NCI-H1417 (cell line): ENCODE measurements around the gene DHRS13.
A peak's percentile ranks its signal among the peaks of the same experiment; 100 is the strongest.
"Not testable (repeated sequence)": the region's sequence is repeated elsewhere in the genome, so short reads cannot be mapped to it uniquely, and the experiment has no call there.

Source experiments
- DNase-seq, 3 experiments: peaks; one replicate each; lab custom pipeline; 2025; lab: John Stamatoyannopoulos, UW

Gene DHRS13

DNA sequence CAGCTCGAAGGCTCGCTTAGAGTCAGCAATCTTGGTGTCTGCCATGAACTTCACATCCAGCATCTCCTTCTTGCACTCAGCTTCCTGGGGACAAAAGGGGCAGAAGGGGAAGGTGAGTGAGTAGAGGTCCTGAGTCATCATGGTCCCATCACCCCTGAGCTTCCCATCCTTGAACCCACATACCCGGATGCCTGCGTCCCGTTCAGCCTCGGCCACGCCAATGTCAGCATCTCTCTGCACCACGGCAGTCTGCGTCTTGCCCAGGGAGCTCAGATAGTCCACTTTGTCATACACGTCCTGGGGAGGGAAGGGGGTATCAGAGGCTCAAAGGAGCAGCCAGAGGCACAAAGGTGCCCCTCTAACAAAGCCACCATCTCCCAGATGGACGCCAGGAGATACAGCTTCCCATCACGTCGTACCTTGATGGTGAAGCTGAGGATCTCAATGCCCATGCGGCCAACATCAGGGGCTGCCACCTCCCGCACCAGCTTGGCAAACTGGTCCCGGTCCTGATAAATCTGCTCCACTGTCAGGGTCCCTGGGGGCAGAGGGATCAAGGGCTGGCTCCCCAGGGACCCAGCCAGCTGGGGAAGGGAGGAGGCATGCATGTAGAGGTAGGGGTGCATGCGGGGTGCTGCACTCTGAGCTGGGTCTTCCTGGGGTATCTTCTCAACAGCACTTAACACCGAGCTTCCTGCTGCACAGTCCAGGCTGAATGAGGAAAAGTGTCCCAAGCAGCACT, 20.6 kb downstream of the DHRS13 start:
- no peak for DNase-seq

DNA sequence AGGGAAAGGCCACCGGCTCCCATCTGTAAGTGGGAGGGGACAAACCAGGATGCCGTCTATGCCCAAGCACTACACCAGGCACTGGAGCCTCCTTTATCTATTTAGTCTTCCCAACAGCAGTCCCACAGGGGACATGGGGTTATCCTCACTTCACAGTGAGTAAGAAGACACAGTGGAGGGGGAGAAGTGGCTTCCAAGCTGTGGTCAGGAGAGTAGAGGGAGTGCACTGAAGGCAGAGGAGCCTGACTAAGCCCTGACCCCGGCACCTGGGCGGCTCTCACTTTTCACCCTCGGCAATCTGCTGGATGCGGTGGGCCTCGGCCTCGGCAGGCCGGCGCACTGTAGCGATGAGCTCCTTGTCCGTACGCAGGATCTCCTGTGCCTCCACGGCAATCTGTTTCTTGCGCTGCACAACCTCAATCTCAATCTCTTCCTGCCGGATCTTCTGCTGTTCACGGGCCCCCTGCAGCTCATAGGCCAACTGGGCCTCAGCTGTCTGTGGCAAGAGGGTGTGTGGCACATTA, 21.3 kb downstream of the DHRS13 start:
- no peak for DNase-seq

DNA sequence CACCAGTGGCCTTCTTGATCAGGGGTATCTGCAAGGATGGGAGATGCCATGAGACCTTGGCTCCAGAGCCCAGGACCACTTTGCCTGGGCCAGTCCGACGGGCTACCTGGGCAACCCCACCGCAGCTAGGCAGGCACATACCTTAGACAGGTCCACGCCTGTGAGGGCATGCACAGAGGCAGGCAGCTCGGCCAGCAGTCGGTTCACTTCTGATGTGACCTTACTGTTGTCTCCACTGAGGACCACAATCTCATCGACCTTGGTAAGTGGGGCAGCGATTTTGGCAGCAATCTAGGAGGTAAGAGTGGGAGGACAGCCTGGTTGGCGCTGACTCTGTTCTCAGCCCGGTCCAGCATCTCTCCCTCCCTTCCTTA, 22.3 kb downstream of the DHRS13 start:
- DNase-seq = no peak

DNA sequence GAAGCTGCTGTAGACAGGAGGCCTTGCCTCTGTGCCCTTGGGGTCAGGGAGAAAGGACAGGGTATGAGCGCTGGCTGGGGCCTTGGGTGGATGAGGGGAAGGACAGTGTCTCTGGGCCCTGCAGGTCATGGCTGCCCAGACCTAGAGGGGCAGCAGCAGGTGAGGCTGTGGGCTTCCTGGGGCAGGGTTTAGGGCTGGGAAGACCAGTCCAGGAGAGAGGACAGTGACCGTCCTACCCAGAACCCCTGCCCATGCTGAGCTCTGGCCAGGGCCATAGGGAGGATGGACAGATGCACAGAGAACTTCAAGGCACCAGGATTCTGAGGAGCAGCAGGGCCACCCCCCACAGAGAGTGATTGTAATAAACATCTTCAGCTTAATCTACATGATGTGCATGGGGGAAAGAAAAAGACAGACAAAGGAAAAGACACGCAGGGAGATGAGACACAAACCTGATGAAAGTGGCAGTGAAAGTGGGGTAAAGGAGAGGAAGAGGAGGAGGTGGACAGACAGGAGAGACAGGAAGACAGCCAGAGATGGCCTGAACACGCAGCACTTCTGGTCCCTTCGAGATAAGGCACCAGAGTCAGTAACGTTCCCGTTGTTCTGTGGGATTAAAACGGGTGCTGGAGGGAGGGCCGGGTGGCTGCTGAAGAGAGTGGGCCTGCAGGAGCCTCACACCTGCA, 22.9 kb downstream of the DHRS13 start:
- no peak for DNase-seq

DNA sequence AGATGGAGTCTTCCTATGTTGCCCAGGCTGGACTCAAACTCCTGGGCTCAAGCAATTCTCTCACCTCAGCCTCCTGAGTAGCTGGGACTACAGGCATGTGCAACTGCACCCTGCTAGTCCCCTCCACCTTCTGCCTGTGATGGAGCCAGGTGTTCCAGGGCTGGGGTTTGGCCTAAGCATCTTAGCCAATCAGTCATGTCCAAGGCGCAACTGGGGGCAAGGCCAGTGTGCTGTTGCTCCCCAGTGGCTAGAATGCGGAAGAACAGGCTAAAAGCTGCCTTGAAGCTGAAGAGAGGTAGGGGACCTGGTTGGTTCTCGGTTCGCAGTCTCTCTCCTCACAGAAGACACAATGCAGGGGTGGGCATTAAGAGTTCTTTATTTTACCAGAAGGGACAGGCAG, 23.9 kb downstream of the DHRS13 start:
- DNase-seq = peak in 2 of 3 experiments; percentile 43 to 64

DNA sequence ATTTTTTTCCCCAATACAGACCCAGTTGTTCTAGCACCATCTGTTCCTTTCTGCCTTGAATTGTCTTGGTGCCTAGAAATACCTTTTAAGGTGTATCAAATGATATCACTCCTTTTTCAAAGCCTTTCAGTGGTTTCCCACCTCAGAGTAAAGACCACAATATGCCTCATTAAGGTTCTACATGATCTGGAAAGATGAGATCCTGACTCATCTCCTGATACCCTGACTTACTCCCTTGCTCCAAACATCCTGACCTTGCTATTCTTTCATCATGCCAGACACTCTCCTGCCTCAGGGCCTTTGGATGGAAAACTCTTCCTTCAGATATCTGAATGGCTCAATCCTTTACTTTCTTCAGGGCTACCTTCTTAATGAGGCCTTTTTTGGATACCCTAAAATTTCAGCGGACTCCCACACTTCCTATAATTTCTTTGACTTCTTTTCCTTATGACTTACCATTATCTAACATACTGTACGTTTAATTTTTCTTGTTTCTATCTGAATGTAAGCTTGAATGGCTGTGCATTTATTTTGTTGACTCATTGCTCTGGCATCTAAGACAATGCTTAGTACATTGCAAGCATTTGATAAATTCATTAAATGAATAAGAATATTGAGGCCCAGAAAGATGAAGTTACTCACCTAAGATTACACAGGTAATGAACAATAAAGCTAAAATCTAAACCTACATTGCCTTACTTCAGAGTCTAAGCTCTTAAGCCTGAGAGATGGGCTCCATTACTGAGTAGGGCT, 24.5 kb downstream of the DHRS13 start:
- DNase-seq = no peak

DNA sequence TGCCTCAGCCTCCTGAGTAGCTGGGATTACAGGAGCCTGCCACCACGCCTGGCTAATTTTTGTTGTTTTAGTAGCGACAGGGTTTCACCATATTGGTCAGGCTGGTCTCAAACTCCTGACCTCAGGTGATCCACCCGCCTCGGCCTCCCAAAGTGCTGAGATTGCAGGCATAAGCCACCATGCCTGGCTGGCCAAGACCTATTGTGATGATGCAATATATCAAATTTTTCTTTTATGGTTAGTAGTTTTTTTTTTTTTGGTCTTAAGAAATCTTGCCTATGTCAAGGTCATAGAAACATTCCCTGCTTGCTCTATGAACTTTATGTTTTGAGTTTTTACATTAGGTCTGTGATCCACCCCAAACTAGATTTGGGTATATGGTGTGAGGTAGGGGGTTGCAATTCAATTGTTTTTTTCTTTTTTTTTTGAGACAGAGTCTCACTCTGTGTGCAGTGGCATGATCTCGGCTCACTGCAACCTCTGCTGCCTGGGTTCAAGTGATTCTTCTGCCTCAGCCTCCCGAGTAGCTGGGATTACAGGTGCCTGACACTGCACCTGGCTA, 25.6 kb downstream of the DHRS13 start:
- not testable (repeated sequence) for DNase-seq

DNA sequence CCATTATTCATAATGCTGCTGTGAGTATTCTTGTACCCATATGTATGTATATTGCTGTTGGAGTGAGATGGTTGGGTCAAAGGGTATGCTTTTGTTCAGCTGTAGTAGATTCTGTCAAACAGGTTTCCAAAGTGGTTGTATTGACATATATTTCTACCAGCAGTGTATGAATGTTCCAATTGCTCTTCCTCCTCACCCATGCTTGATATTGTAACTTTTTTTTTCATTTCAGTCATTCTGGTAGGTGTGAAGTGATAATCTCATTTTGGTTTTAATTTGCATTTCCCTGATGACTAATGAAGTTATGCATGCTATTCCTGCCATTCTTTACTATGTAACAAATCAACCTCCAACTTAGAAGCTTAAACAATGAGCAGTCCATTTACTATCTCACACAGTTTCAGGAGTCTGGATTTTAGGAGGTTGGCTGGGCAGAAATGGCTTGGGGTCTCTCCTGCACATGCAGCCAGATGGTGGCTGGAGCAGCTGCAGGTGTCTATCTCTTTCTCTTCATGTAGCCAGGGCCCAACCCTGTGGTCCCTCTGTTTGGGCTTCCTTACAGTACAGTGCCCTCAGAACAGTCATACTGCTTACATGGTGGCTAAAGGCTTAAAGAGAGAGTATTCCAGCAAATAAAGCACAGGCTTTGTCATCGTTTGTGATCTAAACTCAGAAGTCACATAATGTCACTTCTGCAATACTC, 26.9 kb downstream of the DHRS13 start:
- no peak for DNase-seq

DNA sequence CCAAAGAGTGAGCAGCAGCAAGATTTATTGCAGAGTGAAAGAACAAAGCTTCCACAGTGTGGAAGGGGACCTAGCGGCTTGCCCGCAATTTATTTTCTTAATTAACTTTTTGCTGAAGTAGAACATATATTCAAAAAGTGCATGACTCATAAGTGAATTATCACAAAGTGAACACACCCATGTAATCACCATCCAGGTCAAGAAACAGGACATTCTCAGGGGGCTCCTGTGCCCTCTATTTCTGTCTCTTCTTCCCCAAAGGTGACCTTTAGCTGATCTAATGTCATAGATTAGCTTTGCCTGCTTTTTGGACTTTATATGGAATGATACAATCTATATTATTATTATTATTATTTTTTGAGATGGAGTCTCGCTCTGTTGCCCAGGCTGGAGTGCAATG, 28.1 kb downstream of the DHRS13 start:
- no peak for DNase-seq

DNA sequence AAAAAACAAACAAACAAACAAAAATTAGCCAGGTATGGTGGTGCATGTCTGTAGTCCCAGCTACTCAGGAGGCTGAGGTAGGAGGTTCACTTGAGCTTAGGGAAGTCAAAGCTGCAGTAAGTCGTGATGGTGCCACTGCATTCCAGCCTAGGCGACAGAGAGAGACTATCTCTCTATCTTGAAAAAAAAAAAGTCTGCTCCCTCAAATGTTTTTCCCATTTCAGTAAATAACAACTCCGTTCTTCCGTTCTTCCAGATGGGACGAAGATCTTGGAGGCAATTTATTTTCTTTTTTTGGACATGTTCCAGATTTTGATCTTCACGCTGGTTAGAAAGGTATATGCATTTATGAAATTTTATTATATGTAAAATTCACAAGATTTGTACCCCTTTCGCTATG, 29.0 kb downstream of the DHRS13 start:
- no peak for DNase-seq

DNA sequence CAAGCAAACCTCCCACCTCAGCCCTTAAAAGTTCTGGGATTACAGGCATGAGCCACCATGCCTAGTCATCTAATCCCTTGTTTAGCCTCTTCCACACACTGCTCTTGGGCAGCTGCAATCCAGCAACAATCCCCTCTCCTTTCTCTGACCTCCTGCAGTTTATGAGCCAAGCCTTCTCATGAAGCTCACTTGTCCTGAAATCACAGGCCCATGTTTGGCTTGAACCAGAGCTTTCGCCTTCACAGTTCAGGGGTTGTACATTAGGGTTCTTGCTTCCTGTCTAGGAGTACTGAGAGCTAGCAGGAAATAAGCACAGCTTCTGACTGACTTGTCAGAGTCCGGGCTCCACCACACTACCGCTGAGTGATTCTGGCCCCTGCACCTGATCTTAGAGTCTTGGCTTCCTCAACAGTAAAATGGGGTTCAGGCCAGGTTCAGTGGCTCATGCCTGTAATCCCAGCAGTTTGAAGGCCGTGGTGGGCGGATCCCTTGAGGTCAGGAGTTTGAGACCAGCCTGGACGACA, 31.8 kb downstream of the DHRS13 start:
- no peak for DNase-seq

DNA sequence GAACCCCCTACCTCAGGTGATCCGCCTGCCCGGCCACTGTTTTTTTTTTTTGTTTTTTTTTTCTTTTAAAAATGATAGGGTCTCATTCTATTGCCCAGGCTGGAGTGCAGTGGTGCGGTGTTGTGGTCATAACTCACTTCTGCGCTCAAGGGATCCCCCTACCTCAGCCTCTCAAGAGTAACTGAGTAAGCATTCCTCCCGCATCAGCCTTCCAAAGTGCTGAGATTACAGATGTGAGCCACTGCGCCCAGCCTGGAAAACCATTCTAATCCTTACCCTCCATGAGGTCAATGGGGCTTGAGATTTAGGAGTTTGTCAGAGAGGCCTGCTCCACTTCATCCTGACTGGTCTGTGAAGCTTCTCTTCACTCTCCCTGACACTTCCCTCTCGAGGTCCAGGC, 35.6 kb downstream of the DHRS13 start:
- DNase-seq = no peak

DNA sequence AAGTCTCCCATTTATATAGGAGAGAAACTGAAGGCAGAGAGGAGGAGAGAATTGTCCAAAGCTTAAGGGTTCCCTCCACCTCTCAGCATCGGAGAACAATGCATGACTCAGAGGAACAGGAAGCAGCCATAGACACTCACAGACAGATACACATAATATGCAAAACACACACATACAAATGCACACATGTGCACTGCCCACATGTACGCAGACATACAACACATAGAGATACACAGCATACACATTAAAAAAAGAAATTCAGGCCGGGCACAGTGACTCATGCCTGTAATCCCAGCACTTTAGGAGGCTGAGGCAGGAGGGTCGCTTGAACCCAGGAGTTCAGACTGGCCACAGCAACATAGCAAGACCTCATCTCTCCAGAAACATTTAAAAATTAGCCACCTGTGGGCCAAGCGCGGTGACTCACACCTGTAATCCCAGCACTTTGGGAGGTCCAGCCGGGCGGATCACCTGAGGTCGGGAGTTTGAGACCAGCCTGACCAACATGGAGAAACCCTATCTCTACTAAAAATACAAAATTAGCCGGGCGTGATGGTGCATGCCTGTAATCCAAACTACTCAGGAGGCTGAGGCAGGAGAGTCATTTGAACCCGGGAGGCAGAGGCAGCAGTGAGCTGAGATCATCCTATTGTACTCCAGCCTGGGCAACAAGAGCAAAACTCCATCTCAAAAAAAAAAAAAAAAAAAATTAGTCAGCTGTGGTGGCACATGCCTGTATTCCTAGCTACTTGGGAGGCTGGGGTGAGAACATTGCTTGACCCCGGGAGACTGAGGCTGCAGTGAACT, 36.7 kb downstream of the DHRS13 start:
- no peak for DNase-seq

DNA sequence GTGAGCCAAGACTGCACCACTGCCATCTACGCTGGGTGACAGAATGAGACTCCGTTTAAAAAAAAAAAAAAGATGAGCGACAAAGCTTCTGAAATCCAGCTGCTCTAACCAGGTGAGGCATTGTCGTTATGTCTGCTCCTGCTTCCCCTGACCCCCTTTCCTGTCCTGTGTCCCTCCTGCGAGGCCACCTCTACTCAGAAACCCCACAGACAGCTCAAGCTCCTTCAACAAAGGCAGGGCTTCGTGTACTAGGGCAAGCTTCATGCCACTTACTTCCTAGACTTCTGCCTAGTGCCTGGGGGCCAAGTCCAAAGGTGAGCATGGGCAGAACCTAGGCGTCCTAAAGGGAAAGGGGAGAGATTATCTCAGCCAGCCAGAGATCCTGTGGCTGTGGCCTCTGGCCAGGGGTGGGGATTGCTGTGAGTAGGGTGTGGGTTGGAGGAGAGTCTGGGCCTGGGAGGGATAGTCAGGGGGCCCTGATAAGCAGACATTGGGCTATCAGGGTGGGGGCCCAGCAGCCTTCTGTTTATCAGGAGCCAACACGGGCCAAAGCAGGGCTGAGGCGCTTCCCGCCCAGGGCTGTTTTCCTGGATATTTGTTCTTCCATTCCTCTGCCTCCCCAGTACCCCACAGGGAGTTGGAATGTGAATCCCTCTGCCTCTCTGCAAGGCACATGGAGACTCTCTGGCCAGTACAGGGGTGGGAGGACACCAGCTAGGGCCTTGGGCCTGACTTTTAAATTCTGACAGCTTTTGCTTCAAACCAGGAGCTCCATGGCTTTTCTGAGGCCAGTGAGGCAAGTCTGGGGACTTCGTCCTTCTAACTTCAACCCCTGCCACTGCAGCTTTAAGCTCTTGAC, 37.7 kb downstream of the DHRS13 start:
- no peak for DNase-seq

DNA sequence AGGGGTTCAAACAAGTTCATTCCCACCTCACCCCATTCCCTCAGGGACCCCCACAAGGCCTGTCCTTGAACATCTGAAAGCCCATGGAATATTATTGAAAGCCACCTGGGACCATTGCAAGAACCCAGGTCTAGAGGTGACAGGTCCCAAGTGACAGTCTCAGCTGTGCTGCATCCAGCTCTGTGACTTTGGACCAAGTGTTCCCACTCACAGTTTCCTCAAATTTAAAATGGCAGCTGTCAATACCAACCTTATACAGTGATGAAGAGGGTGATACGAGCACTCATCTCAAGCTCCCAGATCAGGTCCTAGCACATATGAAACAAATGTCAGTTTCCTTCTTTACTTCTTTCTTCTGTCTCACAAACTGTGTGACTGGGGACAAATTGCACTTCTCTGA, 38.9 kb downstream of the DHRS13 start:
- DNase-seq = no peak

DNA sequence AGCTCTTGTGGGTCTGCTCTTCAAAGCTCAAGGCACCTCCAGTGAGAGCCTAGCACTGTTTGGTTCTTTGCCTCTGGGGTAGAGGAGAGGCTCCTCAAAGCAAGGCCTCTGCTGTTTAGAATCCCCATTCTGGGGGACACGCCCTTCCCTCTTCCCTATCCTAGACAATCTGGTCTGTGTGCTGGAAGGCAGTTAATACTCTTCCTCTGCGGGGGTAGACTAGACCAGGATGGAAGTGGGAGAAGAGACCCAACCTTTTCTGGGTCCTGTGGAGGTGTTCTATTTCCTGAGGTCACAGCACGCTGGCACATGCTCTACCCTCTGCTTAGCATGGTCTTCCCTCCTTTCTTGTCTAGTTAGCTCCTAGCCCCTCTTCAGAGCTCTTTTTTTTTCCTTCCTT, 40.3 kb downstream of the DHRS13 start:
- no peak for DNase-seq

DNA sequence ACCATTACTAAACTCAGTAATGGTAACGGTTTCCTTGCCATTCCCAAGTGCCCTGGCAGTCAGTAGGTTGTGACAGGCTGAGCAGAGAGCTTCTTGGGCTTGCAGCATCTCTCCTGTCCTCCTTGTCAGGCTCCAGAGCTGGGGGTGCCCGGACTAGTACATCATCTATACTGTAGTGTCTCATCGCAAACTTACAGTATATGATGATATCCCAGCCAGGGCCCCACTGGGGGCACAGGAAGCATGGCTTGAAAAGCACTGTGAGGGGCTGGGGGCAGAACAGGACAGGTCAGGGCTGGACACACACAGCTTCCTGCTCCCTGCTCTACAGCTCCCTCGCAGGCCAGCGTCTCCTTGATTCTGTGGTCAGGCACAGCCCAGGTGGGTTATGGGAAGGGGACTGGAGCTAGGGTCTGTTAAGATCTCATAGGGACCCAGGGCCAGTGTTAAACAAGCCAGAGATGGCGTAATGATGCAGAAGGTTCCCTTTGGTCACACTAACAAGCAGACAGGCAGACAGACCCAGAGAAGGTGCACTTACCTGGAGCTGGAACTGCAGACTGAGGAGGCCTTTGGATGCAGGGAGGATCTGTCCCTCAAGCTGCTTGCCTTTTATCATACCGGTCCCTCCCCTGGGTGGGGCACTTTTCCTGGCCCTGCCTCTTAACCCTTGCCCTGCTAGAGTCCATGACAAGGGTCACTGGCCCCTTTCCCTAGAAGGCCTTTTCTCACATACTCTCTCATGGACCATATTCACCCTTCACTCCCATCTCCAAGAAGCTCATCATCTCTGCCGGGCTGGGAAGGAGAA, 41.3 kb downstream of the DHRS13 start:
- no peak for DNase-seq

DNA sequence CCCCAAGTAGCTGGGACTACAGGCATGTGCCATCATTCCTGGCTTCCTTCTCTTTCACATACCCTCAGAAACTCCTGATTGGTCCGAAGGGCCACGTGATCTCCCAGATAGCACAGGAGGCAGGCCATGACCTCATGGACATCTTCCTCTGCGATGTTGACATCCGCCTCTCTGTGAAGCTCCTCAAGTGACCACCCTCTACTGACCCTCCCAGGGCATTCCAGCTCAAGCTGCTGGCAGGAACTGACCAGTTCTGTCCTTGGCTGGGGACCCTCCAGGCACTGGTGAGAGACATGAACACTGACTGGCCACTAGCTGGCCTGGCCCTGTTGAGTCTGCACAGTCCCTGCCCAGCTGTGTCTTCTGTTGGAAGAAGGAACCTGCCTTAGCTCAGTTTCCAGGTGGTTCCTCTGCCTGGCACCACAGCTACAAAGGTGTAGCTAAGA, 42.5 kb downstream of the DHRS13 start:
- no peak for DNase-seq

DNA sequence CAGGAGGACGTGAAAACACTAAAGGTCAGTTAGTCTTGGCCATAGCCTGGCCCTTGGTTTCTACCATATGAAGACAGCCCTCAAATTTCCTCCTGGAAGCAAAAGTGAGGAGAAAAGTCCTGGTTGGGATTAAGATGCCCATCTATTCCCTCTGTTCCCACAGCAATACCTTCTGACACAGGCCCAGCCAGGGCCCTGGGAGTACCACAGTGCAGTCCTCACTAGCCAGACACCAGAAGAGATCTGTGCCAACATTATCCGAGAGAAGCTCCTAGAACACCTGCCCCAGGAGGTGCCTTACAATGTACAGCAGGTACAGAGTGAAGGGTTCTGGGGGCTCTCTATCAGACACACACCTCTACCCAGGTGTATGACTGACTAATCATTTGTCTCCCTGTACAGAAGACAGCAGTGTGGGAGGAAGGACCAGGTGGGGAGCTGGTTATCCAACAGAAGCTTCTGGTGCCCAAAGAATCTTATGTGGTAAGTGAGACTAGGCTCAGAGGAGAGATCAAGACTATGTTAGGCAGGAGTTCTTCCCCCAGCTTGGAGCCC, 44.0 kb downstream of the DHRS13 start:
- DNase-seq = no peak
